ENCODE measurements around the gene GRIK3.
"Not testable (repeated sequence)": the region's sequence is repeated elsewhere in the genome, so short reads cannot be mapped to it uniquely, and the experiment has no call there.

GRIK3 gene

DNA sequence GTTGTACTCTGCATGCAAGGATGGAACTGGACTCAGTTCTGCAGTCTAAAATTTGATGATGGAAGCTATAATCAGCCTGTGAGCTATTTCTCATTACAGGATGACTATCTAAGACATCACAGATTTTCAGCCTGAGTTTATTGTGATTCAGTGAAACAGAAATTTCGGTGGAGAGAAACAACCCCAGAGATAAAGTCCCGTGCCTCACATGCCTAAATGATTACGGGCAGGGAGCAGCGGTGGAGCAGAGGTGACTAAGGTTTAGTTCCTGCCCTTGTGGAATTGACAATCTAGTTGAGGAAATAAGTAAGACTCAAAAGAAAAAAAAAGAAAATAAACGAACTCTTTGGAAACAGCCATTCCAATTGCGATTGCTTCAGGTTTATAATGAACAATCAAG, 96.9 kb downstream of the GRIK3 start:
- no peak for DNase-seq

DNA sequence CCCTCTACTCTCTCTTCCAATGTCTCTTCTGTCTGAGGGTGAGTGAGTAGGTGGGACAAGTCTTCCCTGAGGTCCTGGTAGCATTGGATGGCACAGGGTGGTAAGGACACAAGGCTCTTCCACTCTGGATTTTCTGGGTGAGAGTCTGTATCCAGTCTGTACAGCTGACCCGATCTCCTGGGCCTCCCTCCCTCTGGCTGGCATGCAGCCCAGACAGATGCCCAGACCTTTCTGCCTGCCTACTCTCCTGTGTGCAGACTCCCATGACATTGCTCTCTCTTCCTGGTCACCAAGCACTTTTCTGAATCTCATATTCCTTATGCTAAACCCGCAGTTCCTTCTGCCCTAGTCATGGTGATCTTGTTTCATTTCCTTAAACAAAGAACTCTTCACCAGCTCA, 100.3 kb downstream of the GRIK3 start:
- no peak for DNase-seq

- DNase-seq = no peak
These were observed 106.5 kb downstream of the GRIK3 start for GRCh38 chr1:36927826-36928225.

GRCh38 chr1:36925251-36925650, 109.1 kb downstream of the GRIK3 start:
- no peak for DNase-seq

- no peak for DNase-seq
These were observed 110.0 kb downstream of the GRIK3 start for GRCh38 chr1:36924282-36924811.

DNA sequence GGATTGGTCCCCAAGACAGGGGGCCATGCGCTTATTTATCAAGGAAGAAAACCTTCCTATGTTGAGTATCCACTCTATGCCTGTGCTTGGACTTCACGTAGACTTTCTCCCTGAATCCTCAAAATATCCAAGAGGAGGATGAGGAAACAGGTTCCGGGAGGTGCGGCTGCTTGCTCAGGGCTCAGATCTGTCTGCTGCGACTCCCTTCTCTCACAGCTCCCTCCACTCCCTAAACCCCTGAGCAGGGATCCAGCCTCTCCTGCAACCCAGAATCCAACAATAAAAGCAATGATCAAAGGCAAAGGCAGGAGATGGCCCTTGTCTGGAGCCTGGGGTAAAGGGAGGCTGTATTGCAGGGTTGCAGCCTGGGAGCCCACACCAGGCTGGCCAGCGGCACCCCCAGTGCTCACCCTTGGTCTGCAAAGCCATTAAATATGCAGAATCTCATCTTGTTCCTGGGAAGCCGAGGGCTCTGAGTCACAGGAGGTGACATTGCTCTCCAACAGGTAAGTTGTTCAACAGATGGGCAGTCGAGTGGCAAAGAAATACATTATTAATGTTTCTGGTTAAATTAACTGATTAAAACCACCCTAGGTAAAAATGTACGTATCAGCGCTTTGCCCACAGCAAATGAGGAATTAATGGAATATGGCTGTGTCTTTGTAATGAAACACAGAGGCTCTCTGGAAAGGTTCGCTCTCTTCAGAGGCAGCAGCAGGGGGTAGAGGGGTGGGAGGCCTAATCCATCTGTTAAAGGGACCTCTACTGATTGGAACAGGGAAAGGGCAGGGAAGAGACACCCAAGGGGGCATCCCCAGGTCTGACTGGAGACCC, 111.5 kb downstream of the GRIK3 start:
- no peak for DNase-seq

DNA sequence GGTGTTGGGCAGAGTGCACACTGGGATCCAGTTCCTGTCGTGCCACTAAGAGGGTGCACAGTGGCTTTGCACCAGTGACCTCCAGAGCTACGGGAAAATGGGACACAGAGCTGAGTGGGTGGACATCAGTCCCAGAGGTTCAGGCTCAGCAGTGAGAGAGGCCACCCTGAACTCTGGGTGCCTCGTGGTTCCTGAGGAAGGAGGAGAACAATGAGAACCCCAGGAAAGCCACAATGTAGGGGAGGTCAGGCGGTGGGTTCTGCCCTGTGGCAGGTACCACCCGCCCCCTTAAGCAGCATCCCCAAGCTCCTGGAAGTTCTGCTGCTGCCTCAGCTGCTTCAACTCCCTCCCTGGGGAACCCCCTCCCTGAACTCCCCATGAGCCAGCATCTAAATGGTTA, 112.2 kb downstream of the GRIK3 start:
- DNase-seq = no peak

DNA sequence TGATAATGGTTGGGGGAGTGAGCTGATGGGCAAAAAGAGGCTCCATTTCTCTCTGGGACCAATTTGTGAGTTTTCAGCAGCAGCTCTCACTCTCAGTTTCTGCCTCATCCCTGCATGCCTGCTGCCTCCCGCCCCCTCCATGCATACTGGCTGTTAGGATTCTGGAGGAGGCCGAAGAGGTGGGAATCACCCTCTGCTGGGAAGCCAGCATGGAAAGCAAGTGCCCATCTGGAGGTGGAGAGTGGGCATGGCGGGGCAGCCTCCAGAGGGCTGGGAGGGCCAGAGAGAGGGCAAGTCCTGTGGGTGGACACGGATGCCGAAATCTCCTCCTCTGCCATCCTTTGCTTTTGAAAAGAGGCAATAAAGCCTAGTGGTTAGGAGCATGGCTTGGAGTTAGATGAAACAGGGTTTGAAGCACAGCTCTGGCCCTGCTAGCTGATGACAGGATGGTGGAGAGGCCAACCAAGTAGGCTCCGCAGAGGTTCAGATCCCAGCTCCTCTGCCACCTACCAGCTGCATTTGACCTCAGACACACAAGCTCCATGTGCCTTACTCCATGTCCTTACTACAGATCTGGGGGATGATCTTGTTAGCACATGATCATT, 113.4 kb downstream of the GRIK3 start:
- DNase-seq = no peak

GRCh38 chr1:36920371-36920770, 113.9 kb downstream of the GRIK3 start:
- DNase-seq = no peak

DNA sequence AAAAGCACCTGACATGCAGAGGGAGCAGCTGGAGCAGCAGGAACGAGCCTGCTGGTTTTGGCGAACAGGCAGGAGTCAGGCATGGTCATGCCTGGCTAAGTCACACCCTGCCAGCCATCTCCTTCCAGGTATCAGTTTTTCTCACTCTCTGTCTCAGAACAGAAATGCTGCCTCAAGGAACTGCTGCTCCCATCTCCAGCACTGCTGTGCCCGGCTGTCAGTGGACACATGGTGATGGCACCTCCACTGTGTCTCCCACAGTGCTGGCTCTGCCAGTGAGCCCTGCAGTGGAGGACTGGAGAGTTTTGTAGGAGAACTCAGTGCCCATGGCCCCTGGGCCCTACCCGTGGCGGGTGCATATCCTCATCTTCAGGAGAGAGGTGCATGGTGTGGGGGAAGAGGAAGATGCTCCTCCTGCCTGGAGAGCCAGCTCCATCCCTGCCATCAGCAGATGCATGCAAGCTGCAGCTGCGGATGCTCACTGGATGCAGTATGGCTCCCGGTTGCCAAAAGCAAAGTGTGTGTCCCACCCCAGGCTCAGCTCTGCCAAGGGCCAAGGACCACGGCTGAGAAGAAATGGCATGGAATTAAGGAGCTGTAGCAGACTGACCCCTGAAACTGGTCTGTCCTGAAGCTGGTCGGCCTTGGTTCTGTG, 114.7 kb downstream of the GRIK3 start:
- DNase-seq = no peak

DNA sequence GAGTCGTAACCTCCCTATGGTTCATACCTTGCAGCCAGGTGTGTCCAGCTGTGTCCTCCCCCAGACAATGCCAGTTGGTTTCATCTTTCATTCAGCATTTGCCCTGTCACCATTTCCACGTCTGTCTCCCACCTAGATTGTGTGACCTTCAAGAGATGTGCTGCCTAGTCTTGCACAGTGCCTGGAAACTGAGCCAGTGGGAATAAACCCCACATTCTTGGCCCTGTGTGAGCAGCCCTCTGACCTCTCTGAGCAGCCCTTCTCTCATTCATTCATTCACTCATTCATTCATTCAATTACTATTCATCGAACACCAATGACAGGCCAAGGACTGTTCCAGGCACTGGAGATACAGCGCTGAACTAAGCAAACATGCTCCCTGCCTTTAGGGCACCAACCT, 115.7 kb downstream of the GRIK3 start:
- DNase-seq = no peak

GRCh38 chr1:36916542-36916941, 117.8 kb downstream of the GRIK3 start:
- DNase-seq = not testable (repeated sequence)

- no peak for DNase-seq
These were observed 120.7 kb downstream of the GRIK3 start for GRCh38 chr1:36913484-36914060.

- no peak for DNase-seq
These were observed 121.3 kb downstream of the GRIK3 start for GRCh38 chr1:36913016-36913415.

- no peak for DNase-seq
These were observed 121.9 kb downstream of the GRIK3 start for GRCh38 chr1:36912365-36912865.

DNA sequence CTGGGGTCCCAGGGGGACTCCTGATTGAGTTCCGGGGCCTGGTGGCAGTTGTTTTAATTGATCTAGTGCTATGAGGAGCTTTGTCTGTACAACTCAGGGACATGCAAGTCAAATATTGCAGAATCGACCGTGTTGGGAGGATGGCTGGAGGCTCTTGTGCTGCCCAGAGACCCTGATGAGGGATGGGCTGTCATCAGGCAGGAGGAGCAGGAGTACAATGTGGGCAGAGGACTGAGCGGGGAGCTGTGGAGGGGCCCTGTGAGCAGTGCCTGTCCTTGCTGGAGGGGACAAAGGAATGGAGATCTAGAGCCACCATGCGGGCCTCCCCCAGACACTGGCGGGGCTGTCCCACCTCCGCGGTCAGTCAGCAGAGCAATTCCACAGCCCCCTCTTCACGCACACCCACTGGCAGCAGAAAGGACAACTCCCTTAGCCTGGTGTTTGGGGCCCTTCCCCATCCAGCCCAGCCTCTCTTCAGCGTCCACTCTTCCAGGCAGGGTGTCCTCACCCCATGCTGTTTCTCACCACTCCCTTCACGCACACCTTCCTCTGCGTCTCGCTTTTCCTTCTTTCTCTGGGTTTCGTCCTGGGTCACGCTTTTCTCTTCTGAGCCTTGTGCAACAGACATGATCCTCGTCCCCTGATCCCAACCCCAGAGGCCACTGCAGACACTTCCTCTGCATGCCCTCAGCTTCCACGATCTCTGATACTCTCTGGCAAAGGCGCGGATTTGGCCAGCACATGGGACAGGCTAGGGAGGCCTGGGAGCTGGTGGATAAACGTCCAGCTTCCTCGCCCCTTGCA, 122.6 kb downstream of the GRIK3 start:
- no peak for DNase-seq

DNA sequence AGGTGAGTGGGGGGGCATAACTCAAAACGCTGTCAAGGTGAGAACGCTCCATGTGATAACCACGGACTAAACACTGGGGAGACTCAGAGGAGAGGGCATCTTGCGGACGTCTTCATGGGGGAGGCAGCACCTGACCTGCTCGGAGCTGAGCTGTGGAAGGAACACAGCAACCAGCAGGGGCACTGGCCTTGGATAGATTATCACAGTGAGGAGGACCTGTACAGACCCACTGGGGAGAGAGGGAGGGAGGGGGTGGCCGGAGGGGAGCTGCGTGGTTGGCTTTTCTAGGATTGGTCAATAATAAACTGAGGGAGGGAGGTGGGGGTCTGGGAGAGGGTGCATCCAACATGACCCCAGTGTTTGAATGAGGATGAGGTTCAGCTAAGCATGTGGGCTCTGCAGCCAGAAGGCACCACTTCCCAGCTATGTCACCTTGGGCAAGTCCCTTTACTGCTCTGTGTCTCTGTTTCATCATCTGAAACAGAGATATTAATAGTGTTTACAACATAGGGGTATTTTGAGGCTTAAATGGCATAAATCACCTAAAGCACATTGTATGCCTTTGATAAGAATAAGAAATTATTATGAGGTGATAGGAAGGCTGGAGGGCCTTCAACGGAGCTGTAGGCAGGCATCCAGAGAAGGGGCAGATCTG, 123.3 kb downstream of the GRIK3 start:
- DNase-seq = no peak

DNA sequence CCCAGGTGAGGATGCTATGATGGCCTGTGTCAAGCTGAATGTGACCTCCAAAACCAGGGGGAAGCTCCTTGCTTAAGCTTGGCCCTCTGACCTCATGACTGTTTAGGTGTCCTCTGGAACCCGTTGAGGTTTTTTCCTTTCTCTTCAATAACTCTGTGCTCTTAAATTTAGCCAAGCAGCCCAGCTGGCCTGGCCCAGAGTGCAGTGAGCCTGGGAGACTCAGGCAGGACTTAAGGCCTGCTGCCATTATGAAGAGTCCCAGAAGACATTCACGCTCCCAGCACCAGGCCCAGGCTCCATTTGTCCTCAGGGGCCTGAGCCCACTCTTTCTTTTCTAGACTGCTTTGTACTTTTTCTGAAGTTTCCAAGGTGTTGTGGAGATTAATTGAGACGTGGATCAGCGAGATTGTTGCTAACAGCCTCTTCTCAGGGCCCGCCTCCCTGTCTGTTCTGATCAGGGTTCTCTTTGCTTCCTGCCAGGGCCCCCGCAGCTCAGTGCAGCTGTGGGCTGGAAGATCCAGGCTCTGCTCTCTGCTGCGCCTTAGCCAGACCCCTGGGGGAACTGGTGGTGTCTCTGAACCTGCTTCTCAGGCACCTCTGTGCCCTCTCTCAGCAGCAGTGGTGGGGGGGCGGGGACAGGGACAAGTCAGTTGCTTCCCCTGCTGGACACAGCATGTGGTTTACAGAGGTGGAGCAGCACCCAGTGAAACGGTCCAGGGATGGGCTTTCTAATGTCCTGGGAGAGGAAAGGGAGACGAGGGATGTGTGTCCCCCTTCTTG, 124.2 kb downstream of the GRIK3 start:
- no peak for DNase-seq

- not testable (repeated sequence) for DNase-seq
These were observed 125.0 kb downstream of the GRIK3 start for GRCh38 chr1:36909359-36909758.

DNA sequence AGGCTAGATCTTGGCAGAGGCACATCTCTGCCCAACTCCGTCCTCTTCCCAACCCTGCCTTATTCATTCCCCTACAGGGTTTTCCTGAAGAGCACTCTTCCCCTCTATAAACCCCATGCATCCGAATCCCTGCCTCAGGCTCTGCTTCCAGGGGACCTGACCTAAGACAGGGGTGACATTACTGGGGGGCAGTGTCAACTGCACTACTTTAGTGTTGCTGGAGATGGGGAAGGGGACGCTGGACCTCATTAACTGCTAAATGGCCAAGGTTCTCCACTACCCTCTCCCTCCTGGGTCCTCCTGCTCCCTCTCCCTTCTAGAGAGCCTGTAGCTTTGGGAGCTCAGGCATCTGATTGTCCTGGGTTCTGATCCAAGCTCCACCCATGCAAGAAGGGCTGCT, 126.2 kb downstream of the GRIK3 start:
- DNase-seq = no peak

DNA sequence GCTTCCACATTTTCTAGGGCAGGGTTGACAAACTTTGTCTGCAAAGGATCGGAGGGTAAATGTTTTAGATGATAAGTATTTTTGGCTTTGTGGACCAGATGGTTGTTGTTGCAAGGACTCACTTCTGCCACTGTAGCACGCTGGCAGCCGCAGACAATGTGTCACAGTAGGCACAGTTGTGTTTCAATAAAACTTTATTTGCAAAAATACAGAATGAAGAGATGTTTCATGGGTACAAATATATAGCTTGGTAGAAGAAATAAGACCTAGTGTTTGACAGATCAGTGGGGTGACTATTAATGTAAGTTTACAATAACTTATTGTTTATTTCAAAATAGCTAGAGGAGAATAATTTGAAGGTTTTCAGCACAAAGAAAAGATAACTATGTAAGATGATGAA, 127.8 kb downstream of the GRIK3 start:
- DNase-seq = no peak
